ENCODE results near the gene ABLIM2.

Gene ABLIM2

DNA sequence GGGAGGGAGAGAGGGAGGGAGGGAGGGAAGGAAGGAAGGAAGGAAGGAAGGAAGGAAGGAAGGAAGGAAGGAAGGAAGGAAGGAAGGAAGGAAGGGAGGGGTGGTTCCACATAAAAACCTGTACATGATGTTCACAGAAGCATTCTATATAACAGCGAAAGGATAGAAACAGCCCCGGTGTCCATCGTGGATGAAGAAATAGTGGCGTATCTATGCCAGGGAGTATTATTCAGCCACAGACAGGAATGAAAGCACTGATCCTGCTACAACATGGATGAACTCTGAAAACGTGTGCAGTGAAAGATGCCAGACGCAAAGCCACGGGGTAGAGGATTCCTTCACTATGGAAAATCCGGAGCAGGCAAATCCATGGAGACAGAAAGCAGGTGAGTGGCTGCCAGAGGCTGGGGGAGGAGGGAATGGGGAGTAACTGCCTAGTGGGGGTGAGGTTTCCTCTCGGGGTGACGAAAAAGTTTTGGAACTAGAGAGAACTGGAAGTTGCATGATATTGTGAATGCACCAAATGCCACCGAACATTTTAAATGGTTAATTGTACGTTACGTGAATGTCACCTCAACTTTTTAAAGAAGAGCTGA is 92.2 kb downstream of the ABLIM2 start:
- DNase-seq = no peak

DNA sequence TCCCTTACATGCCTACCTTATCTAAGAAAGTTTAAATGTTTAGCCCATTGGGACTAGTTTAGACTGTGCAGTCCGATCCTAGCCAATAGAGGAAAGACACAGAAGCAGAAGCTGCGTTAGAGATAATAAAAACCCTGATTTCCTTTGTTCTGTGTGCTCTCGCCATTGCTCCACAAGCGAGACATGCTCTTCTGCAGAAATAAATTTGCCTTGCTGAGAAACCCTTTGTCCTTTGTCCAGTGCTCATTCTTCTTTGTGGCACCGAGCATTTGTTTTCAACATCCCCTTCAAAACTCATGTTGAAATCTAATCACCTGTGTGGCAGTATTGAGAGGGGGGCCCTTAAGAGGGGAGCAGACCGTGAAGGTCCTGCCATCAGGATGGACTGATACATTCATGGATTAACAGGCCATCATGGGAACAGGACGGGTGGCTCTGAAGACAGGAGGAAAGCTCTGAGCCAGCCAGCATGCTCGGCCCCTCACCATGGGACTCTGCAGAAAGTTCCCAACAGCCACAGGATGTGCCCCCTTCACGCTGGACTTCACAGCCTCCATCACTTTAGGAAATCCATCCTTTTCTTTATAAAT is 94.5 kb downstream of the ABLIM2 start:
- DNase-seq = no peak

DNA sequence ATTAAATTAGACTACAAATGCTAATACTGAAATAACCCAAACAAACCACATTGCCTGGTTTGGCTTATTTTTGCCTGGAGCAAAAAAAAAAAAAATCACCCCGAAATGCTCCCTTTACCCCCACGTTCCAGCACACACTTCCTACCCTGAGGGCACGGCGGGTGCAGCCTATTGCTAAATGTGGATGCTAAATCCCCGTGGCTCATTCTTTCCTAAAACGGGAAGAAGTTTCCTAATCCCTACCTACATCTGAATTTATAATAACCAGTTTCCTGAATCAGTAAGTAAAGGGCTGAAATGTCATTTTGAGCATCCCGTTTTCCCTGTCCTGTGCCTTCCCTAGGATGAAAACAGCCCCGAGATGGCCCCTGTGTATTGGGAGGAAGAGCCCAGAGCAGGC is 97.0 kb downstream of the ABLIM2 start:
- DNase-seq = no peak

DNA sequence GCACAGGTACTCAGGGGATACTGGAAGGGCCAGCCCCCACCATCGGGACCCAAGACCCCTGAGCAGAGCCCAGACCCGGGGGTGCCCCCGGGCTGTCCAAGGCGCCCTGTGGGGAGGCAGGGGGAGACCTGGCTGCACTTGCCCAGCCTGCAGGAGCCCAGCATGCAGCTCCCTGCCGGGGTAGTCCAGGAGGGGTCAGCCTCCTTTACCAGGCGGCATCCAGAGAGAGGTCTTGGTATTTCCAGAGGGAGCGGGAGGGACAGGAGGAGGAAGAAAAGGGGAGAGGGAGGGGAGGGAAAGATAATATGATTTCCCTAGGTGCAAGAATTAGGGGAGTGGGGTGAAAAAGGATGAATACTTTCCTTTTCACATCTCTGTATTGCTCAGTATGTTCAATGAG is 97.5 kb downstream of the ABLIM2 start:
- DNase-seq = no peak

DNA sequence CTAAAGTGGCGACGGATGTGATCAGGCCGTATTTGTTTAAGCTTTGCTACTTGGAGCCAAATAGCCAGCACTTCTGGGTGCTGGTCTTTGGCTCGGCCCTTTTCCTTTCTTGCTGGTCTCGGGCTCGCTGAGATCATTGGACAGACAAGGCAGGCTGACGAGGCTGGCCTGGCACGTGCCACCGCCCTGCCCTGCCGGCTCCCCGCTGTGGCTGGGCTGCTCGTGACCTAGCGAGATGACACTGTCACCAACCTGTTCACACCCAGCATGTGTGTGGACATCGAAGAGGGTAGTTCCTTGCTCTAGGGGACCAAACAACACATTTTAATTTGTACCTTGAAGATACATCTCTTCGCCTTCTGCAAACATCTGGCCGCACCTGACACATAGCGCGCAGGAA is 98.0 kb downstream of the ABLIM2 start:
- DNase-seq = no peak

DNA sequence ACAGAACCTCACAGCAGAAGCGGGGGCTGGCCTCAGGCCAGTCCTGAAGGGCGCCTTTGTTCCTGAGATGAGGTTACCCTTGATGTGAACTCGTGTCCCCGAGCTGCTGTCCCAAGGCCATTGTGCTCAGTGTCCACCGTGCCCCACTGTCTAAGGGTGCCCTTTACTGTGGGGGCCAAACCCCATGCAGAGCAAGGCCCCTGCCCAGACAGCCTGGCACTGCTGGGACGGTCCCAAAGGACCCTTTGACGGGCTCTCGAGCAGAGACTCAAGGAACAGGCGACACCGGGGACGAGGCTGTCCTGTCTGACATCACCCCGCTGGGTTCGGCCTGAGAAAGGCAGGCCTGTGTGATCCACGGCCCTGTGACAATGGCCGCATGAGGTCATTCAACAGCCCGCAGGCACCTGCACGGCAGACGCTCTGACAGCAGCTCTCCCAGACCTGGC is 100.6 kb downstream of the ABLIM2 start:
- no peak for DNase-seq

DNA sequence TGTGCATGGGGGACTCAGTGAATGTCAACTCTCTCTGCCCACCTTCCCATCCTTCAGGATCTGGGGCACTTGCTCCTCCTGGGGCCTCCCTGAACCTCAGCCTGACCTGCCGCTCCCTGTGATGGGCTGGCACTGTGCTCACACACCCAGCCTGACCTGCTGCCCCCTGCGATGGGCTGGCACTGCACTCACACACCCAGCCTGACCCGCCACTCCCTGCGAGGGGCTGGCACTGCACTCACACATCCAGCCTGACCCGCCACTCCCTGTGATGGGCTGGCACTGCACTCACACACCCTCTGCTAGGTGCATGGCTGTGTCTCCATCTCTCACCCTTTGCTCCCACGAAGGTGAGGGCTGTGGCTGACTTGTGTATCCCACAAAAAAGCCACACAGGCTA is 103.4 kb downstream of the ABLIM2 start:
- DNase-seq = no peak

DNA sequence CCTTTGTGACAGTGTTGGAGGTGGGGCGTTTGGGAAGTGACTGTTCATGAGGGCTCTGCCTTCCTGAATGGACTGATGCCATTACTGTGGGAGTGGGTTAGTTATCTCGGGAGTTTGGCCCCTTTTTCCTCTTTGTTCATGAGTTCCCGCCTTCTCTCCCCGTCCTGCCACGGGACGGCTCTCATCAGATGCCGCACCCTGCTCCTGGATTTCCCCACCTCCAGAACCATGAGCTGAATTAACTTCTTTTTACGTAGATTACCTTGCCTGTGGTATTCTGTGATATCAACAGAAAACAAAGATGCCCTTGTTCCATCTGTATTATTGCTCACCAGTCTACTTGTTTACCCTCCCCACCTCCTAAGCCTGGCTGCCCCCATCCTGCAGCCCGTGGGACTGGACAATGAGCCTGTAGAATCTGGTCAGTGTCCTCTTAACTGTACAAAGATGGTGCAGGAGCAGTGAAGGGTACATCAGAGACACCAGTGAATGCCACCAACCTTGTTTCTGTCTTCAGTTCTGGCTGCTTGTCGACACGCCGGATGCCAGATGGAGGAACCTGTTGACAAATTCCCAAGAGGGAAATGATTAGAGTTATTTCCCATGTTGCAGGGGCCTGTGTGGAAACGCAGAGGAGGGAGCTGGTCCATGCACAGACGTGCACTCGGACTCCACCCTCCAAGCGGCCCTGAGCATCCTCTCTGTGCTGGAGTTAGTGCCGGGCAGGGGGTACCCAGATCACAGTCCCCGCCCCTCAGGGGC is 104.7 kb downstream of the ABLIM2 start:
- no peak for DNase-seq

DNA sequence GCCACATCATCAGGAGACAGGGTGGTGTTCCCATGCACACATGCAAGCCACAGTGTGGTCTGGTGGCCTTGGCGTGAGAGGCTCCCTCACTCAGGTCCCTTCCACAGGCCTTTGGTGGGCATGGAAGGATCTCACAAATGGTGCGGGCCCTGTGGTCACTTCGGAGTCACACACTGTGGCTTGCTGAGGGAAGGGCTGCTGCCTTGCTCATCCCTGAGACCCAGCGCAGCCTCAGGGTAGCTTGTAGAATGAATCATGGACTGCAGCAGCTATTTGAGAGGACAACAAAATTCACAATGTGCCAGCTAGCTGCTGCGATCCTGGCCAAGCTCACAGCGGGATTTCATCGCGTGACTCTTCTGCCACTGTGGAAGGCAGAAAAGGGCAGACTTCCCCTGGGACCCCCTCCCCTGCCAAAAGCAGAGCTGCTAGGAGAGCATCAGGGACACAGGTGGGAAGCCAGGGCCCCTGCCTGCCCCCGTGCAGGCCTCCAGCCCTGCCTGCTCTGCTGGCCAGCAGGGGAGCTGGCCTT is 106.4 kb downstream of the ABLIM2 start:
- DNase-seq = no peak

DNA sequence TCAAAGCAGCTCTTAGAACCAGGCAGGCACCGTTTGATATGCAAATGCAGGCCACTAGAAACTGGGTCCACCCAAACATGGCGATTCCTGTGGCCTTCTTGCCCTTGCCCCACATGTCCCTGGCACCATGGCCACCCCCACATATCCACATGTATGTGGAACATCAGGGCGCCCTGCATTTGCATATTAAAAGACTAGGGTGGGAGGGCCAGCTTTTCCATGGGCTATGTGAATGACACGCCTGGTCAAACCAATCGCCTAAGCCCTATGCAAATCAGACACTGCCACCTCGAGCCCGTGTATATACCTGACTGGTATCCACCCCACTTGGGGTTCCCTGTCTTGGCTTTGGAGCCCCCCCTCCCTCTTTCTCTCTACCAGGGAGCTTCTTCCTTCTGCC is 107.0 kb downstream of the ABLIM2 start:
- DNase-seq = no peak

DNA sequence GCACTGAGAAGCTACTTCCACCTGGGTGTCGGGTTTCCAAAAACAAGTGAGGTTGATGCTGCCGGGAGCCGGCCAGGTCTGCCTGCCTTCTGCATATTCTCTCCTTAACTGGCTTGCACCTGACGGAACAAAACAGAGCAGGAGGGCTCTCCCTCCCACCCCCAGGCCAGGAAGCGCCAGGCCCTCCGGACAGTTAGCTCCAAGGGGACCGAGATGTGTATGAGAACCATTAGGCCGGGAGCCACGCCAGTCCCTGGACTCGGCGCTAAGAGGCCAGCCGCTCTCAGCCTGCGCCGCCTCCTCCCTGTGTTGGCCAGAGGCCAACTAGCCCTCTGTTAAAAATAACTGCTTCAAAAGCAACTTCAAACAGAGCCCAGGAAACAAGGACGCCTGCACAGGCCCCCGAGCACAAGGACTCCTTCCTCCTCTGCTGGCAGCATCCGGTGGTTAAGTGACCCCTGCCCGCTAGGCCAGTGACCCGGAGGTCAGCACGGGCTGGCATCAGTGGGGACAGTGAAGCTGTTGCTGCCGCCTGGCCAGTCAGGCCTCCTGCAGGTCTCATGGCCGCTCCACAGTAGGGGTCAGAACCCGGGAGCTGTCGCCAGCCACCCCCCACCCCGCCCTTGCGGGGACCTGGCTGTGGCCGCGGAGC is 107.9 kb downstream of the ABLIM2 start:
- DNase-seq = no peak

DNA sequence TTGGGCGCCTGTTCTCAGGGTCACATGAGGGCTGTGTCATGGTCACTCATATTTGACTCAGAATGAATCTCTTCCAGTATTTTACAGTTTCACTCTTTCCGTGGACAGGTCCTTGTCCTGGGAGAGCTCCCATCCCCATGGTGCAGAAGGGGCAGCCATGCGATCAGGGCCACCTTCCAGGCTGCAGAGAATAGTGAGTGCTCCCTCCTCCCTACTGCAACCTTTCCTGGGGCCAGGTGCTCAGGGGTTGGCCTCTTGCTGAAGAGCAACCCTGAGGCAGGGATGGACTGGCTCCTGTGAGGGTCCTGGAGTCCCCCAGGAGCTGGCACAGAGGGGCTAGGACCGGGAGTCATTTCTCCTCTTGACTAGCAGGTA is 108.4 kb downstream of the ABLIM2 start:
- DNase-seq = no peak

DNA sequence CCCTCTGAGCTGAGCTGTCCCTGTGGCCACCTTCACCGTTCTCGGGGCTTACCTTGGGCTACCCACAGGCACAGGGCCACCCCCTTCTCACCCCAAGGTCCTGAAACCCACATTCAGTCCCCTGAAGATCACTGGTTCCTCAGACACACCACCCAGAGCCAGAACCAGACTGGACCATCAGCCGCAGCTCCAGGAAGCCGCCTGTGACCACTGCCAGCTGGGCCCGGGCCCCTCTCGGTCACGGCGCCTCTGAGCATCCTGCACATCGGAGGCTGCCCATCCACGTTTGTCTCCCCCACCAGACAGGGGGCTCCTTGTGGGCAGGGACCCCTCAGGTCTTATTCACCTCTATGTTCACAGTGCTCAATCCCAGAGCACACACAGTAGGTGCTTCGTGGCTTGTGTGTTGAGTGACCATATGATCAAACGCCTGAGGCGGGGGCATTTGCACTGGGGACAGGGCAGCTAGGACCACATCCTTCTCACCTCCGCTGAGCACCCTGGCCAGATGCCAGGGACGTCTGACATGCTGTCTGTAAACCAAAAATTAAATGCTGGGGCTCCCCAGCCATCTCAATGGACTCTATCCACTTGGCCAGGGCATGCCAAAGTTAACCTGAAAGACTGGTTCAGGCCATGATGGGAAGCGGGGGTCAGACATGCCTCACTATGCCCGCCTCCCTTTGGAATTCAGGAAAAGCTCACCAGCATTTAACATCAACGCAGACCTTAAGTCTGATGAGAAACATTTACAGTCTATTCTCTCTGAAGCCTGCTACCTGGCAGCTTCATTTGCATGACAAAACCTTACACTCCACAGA is 109.5 kb downstream of the ABLIM2 start:
- DNase-seq = no peak

DNA sequence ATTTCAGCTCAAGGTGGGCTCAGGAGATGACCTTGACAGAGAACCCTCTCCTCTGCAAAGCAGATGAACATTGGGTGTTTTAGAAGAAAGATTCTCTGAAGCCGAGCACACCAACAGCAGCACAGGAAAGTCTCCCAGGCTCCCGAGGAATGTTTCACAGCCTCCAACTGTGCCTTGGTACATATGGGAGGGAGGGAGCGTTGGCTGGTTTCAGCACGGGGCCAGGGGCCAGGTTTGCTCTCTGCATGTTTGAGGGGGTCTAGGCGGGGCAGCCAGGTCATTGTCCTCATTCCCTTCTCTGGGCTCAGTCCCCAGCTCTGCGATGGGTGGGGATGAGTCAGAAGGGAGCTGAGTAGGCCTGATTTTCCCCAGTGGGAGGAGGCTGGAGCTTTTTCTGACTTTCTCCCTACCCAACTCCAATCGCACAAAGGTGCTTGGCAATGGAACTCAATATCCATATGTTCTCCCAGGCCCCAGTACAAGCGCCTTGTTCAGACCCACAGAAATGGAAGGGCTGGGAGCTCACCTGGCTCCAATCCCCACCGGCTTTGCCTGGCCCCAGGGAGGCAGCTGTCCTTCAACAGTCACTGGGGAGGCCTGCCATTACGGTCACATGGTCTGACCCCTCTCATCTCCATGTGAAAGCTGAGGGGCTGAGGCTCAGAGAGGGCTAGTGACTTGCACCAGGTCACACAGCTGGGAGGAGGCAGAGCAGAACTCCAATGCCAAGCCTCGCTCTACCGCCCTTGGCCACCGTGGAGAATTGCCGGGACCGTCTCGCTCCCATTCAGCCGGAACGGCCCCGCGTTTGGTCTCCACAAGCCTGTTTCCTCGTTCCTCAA is 110.6 kb downstream of the ABLIM2 start:
- DNase-seq = no peak

DNA sequence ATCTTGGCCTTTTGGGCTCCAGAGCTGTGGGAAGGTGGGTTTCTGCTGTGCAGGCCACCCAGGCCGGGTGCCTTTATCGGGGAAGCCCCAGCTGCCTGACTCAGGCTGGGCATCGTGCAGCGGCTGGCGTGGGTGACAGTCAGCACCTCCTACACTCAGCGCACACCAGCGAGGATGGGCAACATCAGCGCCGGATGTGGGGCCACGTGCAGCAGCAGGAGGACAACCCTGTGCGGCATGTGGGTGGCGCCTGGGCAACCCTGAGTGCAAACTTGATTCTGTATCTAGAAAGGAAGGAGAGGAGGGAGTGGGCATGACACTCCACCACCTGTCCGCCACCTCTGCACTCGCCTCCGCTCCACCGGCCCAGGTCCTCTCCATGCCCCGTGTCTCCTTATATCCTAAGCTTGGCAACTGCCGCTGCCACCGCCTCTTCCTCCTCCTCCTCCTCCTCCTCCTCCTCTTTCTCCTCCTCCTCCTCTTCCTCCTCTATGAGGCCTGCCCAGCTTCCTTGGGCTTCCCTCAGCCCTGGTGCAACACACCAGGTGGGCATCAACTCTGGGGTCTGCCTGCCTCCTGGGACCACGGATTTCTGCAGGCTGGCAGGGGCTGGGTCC is 111.6 kb downstream of the ABLIM2 start:
- DNase-seq = no peak

DNA sequence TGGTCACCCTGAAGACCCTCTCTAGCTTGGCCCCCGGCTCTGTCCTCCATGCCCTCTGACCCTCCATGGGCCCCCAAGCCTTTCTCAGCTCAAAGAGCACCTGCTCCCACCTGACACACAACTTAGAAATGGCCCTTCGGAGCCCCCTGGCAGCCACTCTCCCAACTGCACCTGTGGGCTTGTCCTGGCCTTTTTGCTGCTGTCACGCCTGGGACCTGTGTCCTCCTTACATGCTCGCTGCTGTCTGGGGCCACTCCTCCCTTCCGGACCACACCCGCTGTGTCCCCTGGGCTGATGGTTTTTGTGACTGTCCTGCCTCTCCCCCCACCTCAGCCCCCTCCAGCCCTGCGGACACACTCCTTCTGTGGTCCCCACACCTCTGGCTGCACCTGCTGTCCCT is 112.7 kb downstream of the ABLIM2 start:
- DNase-seq = no peak

DNA sequence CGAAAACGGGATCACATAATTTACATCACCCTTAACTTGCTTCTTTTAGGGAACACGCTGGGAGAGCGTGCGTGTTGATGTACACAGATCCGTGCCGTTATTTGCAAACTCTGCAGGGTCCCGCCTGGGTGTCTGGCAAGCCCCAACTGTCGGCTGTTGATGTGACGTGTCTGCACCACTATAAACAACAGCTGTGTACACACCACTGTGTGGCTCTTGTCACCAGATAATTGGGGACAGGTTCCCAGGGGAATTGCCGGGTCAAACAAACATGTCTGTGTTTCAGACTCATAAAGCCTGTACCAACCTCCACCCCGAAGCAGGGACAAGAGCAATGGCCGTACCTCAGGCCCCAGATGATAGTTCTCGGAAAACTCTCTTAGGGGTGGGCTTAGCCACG is 113.9 kb downstream of the ABLIM2 start:
- DNase-seq = no peak

DNA sequence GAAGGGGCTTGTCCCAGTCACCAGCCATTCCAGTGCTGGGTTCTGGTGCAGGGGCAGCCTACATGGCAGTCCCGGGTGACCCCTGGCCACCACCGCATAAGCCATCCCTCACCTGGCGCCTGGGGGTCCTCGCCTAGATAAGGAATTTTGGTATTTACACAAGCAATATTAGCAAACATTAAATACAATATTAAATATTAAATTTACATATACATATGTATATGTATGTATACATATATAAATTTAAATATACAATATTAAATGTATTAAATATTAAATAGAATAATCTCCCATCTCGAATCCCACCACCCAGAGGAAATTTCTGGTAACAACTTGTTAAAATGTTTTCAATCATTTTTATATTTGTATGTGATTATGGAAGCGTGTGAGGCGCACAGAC is 114.4 kb downstream of the ABLIM2 start:
- no peak for DNase-seq

DNA sequence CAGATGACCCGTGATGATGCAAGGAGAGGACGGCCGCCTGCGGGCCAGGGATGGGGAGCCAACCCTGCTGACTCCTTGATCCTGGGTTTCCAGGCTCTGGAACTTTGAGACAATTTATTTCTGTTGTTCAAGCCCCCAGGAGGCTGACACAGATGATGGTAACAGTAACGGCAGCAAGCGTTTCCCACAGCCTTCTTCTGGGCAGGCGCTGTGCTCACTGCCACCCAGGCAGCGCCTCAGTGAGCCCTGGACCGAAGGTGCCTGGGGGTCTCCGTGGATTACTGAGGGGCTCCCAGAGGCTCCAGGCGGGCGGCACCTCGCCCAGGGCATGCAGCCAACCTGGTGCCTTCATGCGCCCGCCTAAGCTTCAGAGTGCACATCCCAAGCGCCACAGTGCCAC is 115.0 kb downstream of the ABLIM2 start:
- DNase-seq = no peak

DNA sequence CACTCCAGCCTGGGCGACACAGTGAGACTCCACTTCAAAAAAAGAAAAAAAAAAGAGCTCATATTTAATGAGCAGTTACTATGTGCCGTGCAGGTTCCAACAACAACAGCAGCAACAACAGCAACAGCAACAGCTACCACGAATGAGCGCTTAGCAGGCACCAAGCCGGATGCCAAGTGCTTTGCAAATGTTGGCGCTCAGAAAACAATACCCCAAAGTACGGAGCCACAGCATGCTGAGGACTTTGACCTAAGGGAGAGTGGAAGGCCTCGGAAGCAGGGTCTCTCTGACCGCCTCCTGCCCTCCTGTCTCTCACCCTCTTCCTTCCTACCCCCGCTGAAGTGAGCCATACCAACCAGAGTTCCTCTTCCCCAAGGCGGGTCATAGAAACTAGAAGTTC is 116.7 kb downstream of the ABLIM2 start:
- no peak for DNase-seq

DNA sequence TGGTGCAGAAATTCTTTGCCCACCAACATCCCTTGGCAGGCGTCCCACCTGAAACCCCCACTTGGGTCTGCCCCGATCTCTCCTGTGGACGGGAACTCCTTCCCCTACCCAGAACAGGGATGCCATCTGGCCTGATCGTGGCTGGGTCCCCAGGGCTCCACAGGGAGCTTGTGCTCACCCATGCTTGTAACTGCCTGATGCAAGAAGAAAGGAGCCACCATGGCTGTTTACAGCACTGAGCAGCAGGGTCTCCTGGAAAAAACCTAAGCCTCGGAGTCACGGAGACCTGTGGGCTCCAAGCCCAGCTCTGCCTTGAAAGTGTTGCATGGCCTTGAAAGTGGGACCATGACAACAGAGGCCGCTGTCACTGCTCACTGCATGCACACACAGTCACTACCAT is 117.4 kb downstream of the ABLIM2 start:
- DNase-seq = no peak
